22Rv1 (cell line): ENCODE results near the gene TMEM63B.

Experiments used
- ZFX ChIP-seq: fragments of 450-650 bp; IDR thresholded peaks from 2 replicates; pipeline ENCODE4 v1.6.1; 2017; ENCODE audit warnings: antibody characterized with exemption, borderline replicate concordance
- TF ChIP-seq, protein P1 (sequence below): fragments of 450-650 bp; IDR thresholded peaks from 2 replicates; pipeline ENCODE4 v1.5.1; 2017; ENCODE audit warnings: mild to moderate bottlenecking

- TF ChIP-seq, protein P1, sequence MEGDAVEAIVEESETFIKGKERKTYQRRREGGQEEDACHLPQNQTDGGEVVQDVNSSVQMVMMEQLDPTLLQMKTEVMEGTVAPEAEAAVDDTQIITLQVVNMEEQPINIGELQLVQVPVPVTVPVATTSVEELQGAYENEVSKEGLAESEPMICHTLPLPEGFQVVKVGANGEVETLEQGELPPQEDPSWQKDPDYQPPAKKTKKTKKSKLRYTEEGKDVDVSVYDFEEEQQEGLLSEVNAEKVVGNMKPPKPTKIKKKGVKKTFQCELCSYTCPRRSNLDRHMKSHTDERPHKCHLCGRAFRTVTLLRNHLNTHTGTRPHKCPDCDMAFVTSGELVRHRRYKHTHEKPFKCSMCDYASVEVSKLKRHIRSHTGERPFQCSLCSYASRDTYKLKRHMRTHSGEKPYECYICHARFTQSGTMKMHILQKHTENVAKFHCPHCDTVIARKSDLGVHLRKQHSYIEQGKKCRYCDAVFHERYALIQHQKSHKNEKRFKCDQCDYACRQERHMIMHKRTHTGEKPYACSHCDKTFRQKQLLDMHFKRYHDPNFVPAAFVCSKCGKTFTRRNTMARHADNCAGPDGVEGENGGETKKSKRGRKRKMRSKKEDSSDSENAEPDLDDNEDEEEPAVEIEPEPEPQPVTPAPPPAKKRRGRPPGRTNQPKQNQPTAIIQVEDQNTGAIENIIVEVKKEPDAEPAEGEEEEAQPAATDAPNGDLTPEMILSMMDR: no peak
- no peak for TF ChIP-seq ZFX
Measured at GRCh38 chr6:44110966-44111365, 16.4 kb upstream of the TMEM63B start.
